Tibial artery (tissue), 4 donors: ENCODE results near the gene TSPAN6.

Experiments
- DNase-seq, 2 donors: peaks; one replicate each; pipeline ENCODE4 v3.0.0-alpha.2; 2019
- H3K27ac ChIP-seq, 2 donors: fragments of 200-600 bp; sonication (generic) in 1 of 2; 1 replicate in 1 of 2; 2 replicates in 1 of 2; pipeline ENCODE4 v1.5.1; 2018 to 2019; ENCODE audit warnings: mild to moderate bottlenecking in 1 of 2
- H3K27me3 ChIP-seq, 2 donors: fragments of 200-600 bp; sonication (generic) in 1 of 2; one replicate each; pipeline versions ENCODE4 v1.5.1 to v1.6.0; 2016 to 2019
- H3K36me3 ChIP-seq, 3 donors: fragments of 200-600 bp; sonication (generic) in 2 of 3; one replicate each; pipeline ENCODE4 v1.5.1; 2016 to 2019; ENCODE audit warnings: mild to moderate bottlenecking in 2 of 3
- H3K4me1 ChIP-seq, 4 donors: fragments of 200-600 bp; sonication (generic) in 2 of 4; 1 replicate in 3 of 4; 2 replicates in 1 of 4; pipeline ENCODE4 v1.5.1; 2016 to 2019
- H3K4me3 ChIP-seq, 2 donors: fragments of 200-600 bp; sonication (generic) in 1 of 2; 1 replicate in 1 of 2; 2 replicates in 1 of 2; pipeline ENCODE4 v1.5.1; 2018 to 2019; ENCODE audit warnings: mild to moderate bottlenecking in 2 of 2
- H3K9me3 ChIP-seq, 3 donors: fragments of 200-600 bp; sonication (generic) in 1 of 3; one replicate each; pipeline ENCODE4 v1.5.1; 2016 to 2019
- CTCF ChIP-seq, 2 experiments: fragments of 200-600 bp in 1 of 2; fragments of 450-650 bp in 1 of 2; IDR thresholded peaks; one replicate each; pipeline ENCODE4 v1.5.1; 2017 to 2019; ENCODE audit warnings: antibody characterized with exemption in 2 of 2, mild to moderate bottlenecking in 1 of 2, moderate library complexity in 1 of 2
- intact Hi-C: fragments of 100-400 bp; cut with DNase I; formaldehyde crosslinking; loops from one replicate; pipeline ENCODE4 v1.15.0; 2023; ENCODE audit warnings: low total_unique reads

Gene TSPAN6

GRCh38 chrX:100663642-100664041 is 27.0 kb upstream of the TSPAN6 start:
- intact Hi-C loops, result no loop called here
- H3K9me3 ChIP-seq, result no peaks in the 10 kb centered on the region
- no peak for TF ChIP-seq CTCF (IDR thresholded peaks at IDR 0.05)
- H3K27ac ChIP-seq, result no peak overlapping the region
- H3K27me3 ChIP-seq, result no peaks in the 10 kb centered on the region
- no peaks in the 10 kb centered on the region for H3K4me1 ChIP-seq
- peaks cover 0 to 12% (median 3%) of the 10 kb centered on the region in 3 donors for H3K36me3 ChIP-seq
- no peak overlapping the region for H3K4me3 ChIP-seq
- DNase-seq, result no peak

GRCh38 chrX:100662796-100663195 is 26.2 kb upstream of the TSPAN6 start:
- Histone ChIP-seq H3K27ac (no peak overlapping the region), H3K27me3 (no peaks in the 10 kb centered on the region), H3K4me3 (no peak overlapping the region), H3K4me1 (no peaks in the 10 kb centered on the region), H3K9me3 (no peaks in the 10 kb centered on the region), H3K36me3 (peaks cover 0 to 12% (median 3%) of the 10 kb centered on the region in 3 donors)
- no peak for TF ChIP-seq CTCF (IDR thresholded peaks at IDR 0.05)
- no peak for DNase-seq
- intact Hi-C loops, result no loop called here

GRCh38 chrX:100662170-100662569 is 25.6 kb upstream of the TSPAN6 start:
- intact Hi-C loops, result no loop called here
- H3K27ac ChIP-seq, result no peak overlapping the region
- H3K4me1 ChIP-seq, result no peaks in the 10 kb centered on the region
- no peaks in the 10 kb centered on the region for H3K9me3 ChIP-seq
- H3K4me3 ChIP-seq, result no peak overlapping the region
- DNase-seq, result no peak
- H3K36me3 ChIP-seq, result peaks cover 0 to 9% (median 3%) of the 10 kb centered on the region in 3 donors
- TF ChIP-seq CTCF (IDR thresholded peaks at IDR 0.05), result no peak
- no peaks in the 10 kb centered on the region for H3K27me3 ChIP-seq

GRCh38 chrX:100659431-100660137 is 23.0 kb upstream of the TSPAN6 start:
- H3K4me3 ChIP-seq, result no peak overlapping the region
- no peaks in the 10 kb centered on the region for H3K27me3 ChIP-seq
- no peaks in the 10 kb centered on the region for H3K36me3 ChIP-seq
- no peaks in the 10 kb centered on the region for H3K9me3 ChIP-seq
- H3K27ac ChIP-seq, result no peak overlapping the region
- TF ChIP-seq CTCF (IDR thresholded peaks at IDR 0.05), result no peak
- DNase-seq, result no peak
- H3K4me1 ChIP-seq, result no peaks in the 10 kb centered on the region
- intact Hi-C loops, result no loop called here

GRCh38 chrX:100658941-100659381 is 22.4 kb upstream of the TSPAN6 start:
- no peak for DNase-seq
- no peak overlapping the region for H3K27ac ChIP-seq
- no peaks in the 10 kb centered on the region for H3K36me3 ChIP-seq
- no peaks in the 10 kb centered on the region for H3K27me3 ChIP-seq
- TF ChIP-seq CTCF (IDR thresholded peaks at IDR 0.05), result no peak
- no peak overlapping the region for H3K4me3 ChIP-seq
- no peaks in the 10 kb centered on the region for H3K4me1 ChIP-seq
- H3K9me3 ChIP-seq, result no peaks in the 10 kb centered on the region
- intact Hi-C loops, result no loop called here
